GM19463 (cell line): ENCODE measurements around the gene GNAS.

Experiments used
- ATAC-seq: cut with Tn5 transposase; IDR thresholded peaks from one replicate; pipeline ENCODE4 v1.9.1; 2021; ENCODE audit warnings: mild to moderate bottlenecking, moderate library complexity; ENCODE audit not compliant: unreplicated experiment

GNAS gene

GRCh38 chr20:58851969-58852458 lies 502 bp upstream of the GNAS start:
- no peak for ATAC-seq

GRCh38 chr20:58853466-58853865 lies 950 bp downstream of the GNAS start:
- ATAC-seq: no peak

- no peak for ATAC-seq
These were observed 1.6 kb downstream of the GNAS start for GRCh38 chr20:58853976-58854637.

GRCh38 chr20:58854638-58855471 lies 2.3 kb downstream of the GNAS start:
- no peak for ATAC-seq

- no peak for ATAC-seq
These were observed 3.2 kb downstream of the GNAS start for GRCh38 chr20:58855506-58856389.

- ATAC-seq: no peak
These were observed 10.7 kb downstream of the GNAS start for GRCh38 chr20:58863044-58863790.

GRCh38 chr20:58864346-58864745 lies 11.8 kb downstream of the GNAS start:
- ATAC-seq: no peak

- no peak for ATAC-seq
These were observed 13.3 kb downstream of the GNAS start for GRCh38 chr20:58865843-58866242.

GRCh38 chr20:58867211-58867610 lies 14.7 kb downstream of the GNAS start:
- ATAC-seq: no peak

GRCh38 chr20:58868795-58869194 lies 16.3 kb downstream of the GNAS start:
- no peak for ATAC-seq

GRCh38 chr20:58869662-58870227 lies 17.2 kb downstream of the GNAS start:
- no peak for ATAC-seq

GRCh38 chr20:58870293-58871014 lies 17.9 kb downstream of the GNAS start:
- no peak for ATAC-seq

GRCh38 chr20:58871533-58872102 lies 19.1 kb downstream of the GNAS start:
- ATAC-seq: no peak

- no peak for ATAC-seq
These were observed 22.0 kb downstream of the GNAS start for GRCh38 chr20:58874469-58874868.

- no peak for ATAC-seq
These were observed 22.6 kb downstream of the GNAS start for GRCh38 chr20:58875111-58875510.

- no peak for ATAC-seq
These were observed 23.1 kb downstream of the GNAS start for GRCh38 chr20:58875541-58876134.

GRCh38 chr20:58876437-58876836 lies 23.9 kb downstream of the GNAS start:
- no peak for ATAC-seq

- no peak for ATAC-seq
These were observed 24.8 kb downstream of the GNAS start for GRCh38 chr20:58877050-58877975.
